EH (cell line): ENCODE data around the gene WLS.
"Not testable (repeated sequence)": the region's sequence is repeated elsewhere in the genome, so short reads cannot be mapped to it uniquely, and the experiment has no call there.

Source experiments
- DNase-seq: peaks from one replicate; pipeline ENCODE4 v3.0.0-alpha.2; 2015; ENCODE audit warnings: low read depth

The WLS gene

DNA sequence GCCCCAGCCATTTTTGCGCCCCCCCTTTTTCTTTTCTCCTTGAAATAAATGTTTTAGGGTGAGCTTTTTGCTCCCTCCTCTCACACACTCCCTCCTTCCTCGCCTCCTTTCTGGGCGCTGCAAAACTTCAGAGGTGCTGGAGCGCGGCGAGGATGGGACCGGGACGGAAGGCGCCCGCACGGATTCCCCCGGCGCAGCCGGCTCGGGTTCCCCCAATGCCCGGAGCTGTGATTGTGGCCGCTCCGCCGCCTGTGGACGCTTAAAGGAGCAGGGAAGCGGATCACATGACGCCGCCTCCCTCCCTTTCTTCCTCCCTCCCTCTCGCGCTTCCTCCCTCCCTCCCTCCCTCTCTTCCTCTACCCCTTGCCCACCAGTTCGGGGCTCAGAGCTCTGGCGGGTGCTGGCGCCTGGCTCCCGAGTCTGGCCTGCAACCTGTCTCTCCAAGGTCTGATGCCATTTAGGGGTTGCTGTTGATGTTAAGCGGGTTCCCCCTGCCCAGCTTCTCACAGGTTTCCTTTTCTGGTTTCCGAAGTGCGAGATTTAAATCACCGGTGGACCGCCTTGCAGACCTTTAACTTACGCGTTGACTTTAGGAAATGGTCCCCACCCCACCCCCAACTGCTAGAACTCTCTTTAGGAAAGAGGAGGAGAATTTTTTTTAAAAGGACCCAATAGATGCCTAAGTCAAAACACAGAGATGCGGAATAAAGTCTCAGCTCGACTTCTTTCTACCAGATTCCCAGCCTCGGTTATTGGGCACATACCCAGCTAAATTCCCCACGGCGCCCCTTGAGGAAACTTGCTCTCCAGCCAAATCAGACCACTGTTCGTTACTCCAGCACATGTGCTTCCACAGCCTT, at the start of gene WLS:
Gene WLS (minus strand): TSS at position 235 of the 860 bp plus-strand sequence. CDS start 224 bp downstream, at position 11.
- DNase-seq, result peak; percentile 79

DNA sequence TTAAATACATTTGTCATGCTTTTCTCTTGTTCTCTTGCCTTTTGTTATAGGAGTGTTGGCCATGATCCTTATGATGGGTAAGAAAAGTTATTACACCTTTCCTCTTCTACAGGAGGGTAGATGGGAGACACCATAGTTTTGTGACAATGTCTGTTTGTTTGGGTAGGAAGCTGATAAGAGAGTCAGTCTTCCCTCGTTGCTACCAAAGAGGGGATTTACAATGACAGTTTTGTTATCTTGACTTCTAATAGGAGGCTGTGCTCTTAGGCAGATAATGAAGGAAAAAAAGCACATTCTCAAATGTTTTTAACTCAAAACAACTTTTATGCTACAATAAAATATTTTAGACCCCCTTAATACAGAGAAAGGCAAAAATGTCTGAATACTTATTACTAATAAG, 48.0 kb upstream of the WLS start:
- DNase-seq, result no peak

DNA sequence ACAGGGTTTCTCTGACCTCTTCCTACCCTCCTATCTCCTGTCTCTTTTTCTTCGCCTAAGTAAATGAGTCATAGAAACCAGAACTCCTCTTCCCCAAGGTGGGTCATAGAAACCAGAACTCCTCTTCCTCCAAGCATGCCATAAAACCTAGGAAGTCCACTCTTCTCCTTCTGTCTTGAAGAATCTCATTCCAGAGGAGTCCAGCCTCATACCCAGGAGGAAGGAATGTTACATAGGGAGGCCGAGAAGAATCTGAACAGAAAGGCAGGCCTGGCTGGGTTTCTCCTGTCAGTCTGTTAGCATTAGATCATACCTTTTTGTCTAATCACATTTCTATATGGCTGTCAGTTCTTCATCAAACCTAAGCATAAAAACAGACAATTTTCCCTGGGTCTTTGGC, 47.5 kb upstream of the WLS start:
- DNase-seq, result no peak

DNA sequence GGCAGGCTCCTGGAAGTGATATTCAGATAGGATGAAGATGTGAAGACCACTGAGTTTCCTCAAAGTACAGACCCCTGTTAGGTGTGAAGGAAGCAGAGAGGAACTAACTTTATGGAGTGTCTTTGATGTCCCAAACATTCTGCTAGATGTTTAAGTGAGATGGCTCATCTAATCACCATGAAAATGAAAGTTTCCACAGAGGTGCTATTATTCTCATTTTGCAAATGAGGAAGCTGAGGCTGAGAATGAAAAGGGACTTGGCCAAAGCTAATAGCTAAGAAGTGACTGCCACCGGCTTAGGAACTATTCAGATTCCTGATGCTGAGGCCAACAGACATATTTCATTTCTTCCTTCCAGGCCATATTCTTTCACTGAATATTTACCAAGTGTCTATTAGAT, 45.9 kb upstream of the WLS start:
- DNase-seq, result no peak

DNA sequence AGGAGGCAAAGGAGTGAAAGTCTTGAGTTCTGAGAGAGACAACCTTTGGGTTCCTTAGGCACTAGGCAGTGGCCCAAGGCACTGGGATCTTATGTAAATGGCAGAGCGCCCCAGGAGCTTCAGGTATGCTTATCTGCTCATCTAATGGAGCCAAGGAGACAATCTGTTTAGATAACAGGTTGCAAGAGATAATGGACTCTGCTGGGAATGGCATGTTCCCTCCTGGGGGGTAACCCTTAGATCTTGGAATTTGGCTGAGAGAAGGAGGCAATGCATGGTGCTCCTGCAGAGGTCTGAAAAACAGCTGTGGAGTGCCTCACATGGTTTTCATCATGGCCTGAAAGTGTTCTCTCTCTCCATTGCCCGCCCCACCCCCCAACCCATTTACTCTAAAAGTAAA, 44.1 kb upstream of the WLS start:
- DNase-seq, result no peak

DNA sequence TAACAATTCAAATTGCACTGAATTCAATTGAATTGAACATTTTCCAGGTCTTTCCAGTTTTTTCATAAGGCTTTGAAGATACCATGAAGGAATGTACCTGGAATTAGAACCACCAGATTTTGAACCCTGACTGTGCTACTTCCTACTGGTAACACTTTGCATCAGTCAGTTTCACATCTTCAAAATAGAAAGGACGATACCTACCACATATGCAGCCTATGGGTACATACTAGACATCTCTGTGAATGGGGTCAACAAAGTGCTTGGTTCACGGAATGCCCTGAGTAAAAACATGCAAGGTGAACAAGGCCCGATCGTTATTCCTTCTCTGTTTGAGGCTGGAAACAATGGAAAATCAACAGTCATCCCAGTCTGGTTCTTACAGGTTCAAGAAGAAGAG, 41.2 kb upstream of the WLS start:
- DNase-seq, result no peak

DNA sequence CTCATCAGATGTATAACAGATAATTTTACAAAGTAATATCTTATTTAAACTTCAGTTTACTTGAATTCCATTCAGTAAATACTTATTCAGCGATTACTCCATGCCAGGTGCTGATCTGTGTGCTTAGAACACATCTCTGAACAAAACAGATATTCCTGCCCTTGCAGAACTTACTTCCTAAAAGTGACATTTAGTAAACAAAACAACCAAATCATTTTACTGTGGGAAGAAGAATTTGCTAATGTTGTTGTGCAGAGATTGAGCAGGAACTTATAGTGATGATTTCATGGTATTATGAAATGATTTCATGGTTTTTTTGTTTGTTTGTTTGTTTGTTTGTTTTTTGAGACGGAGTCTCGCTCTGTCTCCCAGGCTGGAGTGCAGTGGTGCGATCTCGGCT, 39.3 kb upstream of the WLS start:
- no peak for DNase-seq

DNA sequence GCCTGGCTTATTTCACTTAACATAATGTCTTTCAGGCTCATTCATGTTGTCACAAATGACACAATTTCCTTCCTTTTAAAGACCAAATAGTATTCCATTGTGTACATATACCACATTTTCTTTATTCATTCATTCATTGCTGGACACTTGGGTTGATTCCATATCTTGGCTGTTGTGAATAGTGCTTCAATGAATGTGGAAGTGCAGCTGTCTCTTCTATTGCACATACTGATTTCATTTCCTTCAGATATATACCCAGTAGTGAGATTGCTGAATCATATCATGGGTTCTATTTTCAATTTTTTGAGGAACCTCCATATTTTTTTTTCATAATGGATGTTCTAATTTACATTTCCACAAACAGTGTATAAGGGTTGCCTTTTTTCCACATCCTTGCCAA, 38.6 kb upstream of the WLS start:
- no peak for DNase-seq

DNA sequence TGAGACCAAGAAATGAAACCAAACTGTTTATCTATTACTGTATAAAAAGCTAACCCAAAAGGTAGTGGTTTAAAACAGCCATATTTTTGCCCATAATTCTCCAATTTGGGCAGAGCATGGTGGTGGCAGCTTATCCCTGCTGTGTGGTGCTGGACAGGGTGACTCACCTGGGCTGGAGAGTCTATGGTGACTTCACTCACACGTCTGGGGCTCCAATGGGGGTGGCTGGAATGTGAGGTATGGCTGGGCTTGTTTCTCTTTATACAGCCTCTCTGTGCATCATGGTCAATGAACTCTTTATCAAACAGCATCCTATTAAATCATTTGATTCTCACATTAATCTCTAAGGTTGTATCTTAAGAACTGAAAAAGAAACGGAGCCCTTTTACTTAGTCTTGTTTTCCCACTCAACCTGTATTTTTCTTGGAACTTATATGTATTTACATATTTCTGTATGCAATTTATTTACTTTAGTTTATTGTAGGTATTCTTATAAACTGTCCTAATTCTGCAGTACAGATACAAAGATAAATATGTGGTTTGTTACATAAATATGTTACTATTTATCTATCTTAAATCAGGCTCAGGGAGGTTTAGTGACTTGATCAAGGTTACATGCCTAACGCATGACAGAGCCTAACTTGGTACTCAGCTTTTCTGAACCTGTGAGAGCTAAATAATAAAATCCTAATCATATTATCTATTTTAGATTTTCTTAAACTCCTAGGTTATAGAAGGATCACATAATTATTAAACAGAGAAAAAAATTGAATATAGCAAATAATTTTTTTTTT, 37.5 kb upstream of the WLS start:
- DNase-seq, result peak; percentile 56

DNA sequence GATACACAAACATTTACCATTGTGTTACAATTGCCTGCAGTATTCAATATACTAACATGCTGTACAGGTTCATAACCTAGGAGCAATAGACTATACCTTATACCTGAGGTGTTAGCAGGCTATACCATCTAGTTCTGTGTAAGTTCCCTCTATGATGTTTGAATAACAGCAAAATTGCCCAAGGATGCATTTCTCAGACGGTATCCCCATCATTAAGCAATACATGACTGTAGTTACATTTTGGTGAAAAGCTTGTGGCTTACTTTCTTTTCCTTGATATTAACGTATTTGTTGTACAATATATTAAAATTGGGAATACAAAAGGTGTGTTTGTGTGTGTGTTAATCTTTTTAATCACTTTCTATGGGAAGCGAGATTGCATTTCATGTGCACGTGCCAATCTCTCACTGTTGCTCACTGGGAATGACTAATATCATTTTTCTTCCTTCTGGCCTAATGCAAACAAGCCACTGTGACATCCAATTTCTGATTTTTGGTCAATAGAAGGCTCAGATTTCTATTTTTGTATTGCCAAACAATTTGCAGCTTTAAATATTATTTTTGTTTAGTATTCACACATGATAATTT, 36.7 kb upstream of the WLS start:
- no peak for DNase-seq

DNA sequence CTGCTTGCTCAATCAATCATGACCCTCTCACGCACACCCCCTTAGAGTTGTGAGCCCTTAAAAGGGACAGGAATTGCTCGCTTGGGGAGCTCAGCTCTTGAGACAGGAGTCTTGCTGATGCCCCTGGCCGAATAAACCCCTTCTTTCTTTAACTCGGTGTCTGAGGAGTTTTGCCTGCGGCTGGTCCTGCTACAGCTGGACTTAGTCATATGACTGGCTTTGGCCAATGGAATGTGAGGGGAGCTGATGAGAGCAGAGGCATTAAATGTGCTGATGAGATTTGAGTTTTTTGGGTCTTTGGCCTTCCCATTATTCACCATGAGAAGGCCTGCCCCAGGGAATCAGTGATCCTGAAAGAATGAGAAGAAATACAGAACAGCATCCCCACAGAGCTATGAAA, 24.5 kb upstream of the WLS start:
- DNase-seq, result not testable (repeated sequence)

DNA sequence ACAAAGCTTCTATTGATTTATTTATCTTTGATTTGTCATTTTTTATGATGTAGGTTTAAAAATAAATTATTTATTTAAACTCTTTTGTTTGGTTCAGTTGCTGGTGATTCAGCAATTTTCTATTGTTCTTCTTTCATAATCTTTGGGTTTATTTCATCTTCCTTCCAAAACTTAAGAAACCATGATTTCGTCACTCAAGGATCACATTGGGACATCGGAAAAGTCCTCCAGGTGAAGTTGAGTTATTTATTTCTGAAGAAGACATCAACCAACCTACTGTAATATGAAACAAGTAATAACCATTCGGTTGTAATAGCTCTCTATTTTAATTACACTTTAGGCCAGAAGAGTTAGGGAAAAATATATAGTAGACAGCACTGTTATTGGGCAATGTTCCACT, 23.0 kb upstream of the WLS start:
- DNase-seq, result no peak

DNA sequence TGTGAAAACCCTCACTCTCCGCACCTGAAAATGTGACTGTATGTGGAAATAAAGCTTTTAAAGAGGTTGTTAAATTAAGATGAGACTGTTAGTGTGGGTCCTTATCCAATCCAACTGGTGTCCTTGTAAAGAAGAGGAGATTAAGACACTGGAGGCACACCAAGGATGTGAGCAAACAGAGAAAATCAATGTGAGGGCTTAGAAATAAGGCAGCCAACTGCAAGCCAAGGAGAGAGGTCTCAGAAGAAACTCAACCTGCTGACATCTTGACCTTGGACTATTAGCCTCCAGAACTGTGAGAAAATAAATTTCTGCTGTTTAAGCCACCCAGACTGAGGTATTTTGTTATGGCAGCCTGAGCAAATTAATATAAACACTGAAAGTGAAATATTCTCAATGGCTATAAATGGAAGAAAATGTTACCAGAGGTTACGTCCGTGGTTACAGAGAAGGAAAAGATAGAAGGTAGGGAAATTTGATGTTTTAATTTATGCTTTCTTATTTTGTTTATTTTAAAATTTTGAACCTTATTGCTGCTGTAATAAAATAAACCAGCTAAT, 22.4 kb upstream of the WLS start:
- DNase-seq, result no peak

DNA sequence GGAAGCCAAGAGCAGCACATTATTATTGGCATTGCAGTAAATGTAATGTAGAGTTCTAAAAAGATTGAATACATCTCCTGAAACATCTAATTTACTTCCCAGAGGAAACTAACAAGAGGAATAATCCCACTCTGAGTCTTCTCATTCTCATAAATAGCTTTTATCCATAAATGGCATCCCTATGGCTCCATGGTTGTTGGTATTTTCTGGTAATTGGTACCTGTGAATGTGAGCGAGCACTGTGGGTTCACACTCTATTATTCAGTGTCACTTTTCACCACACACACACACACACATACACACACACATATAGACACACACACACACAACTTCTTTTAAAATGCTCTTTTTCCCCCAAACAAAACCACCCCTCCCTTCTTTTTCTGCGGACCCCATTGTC, 4.7 kb upstream of the WLS start:
- no peak for DNase-seq

DNA sequence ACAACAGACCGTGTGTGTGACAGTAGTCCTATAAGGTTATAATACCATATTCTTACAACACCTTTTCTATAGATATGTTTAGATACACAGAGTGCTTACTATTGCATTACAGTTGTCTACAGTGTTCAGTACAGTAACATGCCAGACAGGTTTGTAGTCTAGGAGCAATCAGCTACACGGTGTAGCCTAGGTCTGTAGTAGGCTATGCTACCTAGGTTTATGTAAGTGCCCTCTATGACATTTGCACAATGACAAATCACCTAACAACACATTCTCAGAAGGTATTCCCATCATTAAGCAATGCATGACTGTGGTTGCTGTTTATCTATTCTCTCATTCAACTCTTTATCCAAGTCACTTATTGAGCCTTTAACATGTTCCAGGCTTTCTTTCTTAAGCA, 1.8 kb upstream of the WLS start:
- no peak for DNase-seq

DNA sequence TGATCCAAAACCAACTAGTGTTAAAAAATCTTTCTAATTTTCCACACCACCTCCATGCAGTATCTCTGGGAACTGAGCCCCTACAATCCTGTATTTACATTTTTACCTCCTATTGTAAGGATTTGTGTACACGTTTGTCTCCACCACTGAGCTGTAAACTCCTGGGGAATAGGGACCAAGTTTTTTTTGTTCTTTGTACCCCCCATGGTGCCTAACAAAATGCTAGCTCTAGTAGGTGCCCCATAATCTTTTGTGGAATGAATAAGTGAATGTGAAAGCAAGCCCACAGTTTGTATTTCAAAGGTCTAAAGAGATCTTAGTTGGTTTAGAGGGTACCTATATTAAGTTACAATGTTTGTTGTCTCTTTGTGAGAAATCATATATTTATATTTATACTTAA, 879 bp upstream of the WLS start:
- DNase-seq, result no peak

DNA sequence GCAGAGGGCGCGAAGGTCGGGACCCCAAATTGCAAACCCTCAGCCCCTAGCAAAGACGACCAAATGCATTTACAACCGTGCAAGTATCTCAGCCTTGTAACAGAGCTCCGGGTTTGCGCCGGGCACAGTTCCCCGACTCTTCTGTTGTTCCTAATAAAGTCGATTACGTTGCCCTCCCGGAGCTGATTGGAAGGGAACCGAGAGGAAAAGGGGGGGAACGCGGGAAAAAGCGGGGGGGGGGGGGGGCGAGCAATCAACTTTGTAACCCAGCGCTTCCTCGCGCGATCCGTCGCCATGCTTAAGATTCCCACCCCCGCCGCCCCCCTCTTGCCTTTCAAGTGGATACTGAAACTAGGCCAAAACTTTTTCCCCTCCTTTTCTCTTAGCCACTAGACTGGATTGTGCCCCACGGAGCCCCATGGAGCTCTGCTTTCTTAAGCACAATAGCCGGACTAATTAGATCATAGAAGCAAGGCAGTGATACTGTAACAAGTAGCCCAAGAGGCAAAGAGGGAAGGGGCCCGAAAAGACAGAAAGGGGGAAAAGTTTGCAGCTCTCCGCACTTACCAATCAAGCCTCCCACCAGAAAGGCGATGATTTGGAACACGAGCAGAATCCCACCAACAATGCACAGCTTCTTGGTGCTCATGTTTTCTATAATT, 565 bp downstream of the WLS start:
- peak; percentile 59 for DNase-seq

DNA sequence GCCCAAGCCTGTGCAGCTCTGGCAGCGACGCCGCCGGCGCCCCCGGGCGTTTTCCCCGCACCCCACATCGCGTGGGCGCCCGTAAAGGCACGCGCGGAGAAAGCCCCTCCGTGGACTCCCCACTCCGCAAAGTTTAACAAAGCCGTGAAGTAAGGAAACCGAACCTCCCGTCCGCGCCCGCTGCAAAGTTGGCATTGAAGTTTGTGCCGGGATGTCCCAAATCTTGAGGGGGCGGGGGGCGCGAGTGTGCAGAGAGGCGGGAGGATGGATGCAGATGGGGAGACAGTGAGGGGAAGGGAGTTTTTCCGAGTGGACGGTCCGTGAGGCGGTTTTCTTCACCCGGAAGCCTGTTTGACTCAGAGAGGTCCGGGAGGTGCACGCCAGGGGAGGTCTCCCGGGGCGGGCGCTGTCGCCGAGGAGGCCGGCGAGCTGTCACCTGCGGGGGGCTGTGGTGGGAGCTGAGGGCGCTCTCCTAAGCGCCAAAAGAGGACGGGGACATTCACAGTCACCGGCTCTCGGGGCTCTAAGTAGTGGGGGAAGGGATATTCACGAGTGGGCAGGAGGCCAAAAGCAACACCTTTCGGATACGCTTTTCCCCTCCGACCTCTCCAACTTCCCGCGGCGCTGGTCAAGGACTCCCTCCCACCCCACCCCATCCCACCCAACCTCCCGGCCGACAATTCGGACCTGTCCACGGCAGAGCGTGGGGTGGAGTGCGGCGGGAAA, 1.3 kb downstream of the WLS start:
- peak; percentile 41 for DNase-seq

DNA sequence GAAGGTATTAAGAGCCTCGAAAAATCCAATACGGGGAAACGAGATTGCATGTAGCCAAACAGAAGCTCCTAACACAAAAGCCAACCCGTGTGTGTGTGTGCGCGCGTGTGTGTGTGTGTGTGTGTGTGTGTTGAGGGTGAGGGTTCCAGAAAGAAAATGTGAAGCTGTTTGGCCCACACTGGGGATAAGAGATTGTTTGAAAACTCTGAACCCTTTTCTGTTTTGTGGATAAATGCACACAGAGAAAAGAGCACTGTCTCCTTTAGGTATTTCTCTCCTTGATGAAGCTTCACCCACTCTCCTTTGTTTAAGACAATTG, 1.9 kb downstream of the WLS start:
- no peak for DNase-seq

DNA sequence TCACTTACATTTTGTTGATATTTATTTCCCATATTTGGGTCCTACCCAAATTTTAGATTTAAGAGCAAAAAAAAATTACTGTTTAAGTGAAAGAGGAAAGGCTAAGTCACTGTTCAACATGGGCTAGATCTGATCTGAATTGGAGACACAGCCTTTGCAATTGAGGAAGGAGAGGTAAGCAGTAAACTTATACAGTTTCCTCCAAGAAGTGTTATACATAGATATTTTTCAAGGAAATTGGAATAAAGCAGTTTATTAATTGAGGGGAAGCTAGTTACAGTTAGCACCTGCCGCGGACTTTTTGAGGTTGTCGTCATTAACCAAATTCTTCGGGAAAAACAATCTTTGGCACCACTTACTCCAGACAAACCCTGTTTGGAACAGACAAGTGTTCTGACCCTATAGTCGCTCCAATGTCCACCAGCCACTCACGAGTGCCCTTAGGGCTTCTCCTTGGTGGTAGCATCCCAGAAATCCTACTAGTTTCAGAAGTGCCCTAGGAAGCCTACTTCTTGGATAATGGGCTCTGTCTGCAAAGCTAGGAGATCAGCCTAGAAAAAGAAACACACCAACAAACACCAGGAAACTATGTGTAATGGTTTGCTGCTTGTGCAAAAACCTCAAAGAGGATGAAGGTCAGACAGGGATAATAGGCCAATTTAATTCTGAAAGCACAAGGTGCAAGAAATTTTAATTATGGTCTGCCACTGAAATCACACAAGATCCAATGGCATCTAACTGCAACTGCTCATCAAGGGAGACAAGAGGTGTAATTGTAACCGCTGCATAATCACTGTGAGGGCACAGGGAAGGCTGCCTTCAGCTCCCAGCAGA, 2.5 kb downstream of the WLS start:
- DNase-seq, result no peak

DNA sequence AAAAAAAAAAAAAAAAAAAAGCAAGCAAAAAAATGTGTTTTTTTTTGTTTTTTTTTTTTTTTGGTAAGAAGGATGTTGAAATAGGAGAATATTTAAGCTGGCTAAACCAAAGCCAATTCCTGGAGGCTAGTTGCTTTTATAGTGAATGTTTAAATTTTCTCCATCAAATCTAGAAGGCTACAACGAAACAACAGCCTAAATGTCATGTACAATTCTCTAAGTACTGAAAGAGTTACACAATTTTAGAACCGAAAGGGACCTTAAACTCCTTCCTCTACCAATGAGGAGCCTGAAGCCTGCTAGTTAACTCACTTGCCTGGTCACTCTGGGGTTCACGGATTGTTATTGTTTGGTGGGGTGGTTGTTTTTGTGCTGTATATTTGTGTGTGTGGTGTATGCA, 3.5 kb downstream of the WLS start:
- DNase-seq, result peak; percentile 42
